HepG2 (cell line): Measurements from ENCODE around the gene COL18A1. TPM values are rescaled to one million over a fixed set of nuclear protein-coding genes. Genes with fewer than 3 reads are reported as not detected.

Experiments
- AKAP8 ChIP-seq: sonication (generic); formaldehyde crosslinking; IDR thresholded peaks from 2 replicates; pipeline ENCODE4 v1.5.1; 2020; ENCODE audit warnings: mild to moderate bottlenecking, missing genetic modification reagents
- GTF2F1 ChIP-seq: fragments of 150-350 bp; IDR thresholded peaks from 2 replicates; pipeline ENCODE4 v1.6.1; 2014; ENCODE audit warnings: low read length
- HES4 ChIP-seq: sonication (generic); formaldehyde crosslinking; IDR thresholded peaks from 2 replicates; pipeline ENCODE4 v1.9.0; 2021; ENCODE audit warnings: mild to moderate bottlenecking, missing genetic modification reagents, borderline replicate concordance
- KDM5A ChIP-seq: fragments of 200-600 bp; sonication (generic); IDR thresholded peaks from 2 replicates; pipeline ENCODE4 v1.7.0; 2018; ENCODE audit warnings: antibody characterized with exemption, mild to moderate bottlenecking, low read length, borderline replicate concordance
- KLF6 ChIP-seq: IDR thresholded peaks from 2 replicates; pipeline ENCODE4 v1.8.0; 2016; ENCODE audit warnings: missing biosample characterization, missing genetic modification reagents
- POLR2A ChIP-seq, 2 experiments: IDR thresholded peaks; 2 replicates each; pipeline ENCODE4 v1.6.1; 2011; ENCODE audit warnings: low read depth in 2 of 2, low read length in 2 of 2, mild to moderate bottlenecking in 1 of 2, moderate library complexity in 1 of 2; ENCODE audit not compliant: insufficient read depth in 1 of 2
- RERE ChIP-seq: IDR thresholded peaks from 2 replicates; pipeline ENCODE4 v1.6.1; 2016; ENCODE audit warnings: low read depth, missing genetic modification reagents, missing compliant biosample characterization
- SMYD3 ChIP-seq: sonication (generic); formaldehyde crosslinking; IDR thresholded peaks from 2 replicates; pipeline ENCODE4 v1.8.1; 2023; ENCODE audit warnings: mild to moderate bottlenecking, missing genetic modification reagents
- SP4 ChIP-seq: sonication (generic); formaldehyde crosslinking; IDR thresholded peaks from 2 replicates; pipeline ENCODE4 v1.8.1; 2023; ENCODE audit warnings: mild to moderate bottlenecking, missing genetic modification reagents
- YY1 ChIP-seq: IDR thresholded peaks from 2 replicates; pipeline ENCODE4 v1.6.1; 2011; ENCODE audit warnings: low read length, low read depth, moderate library complexity, mild to moderate bottlenecking; ENCODE audit not compliant: insufficient read depth, insufficient replicate concordance
- ZNF234 ChIP-seq: sonication (generic); formaldehyde crosslinking; conservative IDR thresholded peaks from 2 replicates; pipeline ENCODE4 v1.5.1; 2020; ENCODE audit warnings: mild to moderate bottlenecking, missing genetic modification reagents
- ZNF253 ChIP-seq: sonication (generic); formaldehyde crosslinking; IDR thresholded peaks from 2 replicates; pipeline ENCODE4 v1.8.0; 2022; ENCODE audit warnings: mild to moderate bottlenecking, missing genetic modification reagents, borderline replicate concordance
- ZNF484 ChIP-seq: sonication (generic); formaldehyde crosslinking; IDR thresholded peaks from 2 replicates; pipeline ENCODE4 v1.5.1; 2020; ENCODE audit warnings: mild to moderate bottlenecking, low read depth, missing genetic modification reagents, borderline replicate concordance
- ZNF589 ChIP-seq: sonication (generic); formaldehyde crosslinking; conservative IDR thresholded peaks from 2 replicates; pipeline ENCODE4 v1.8.0; 2022; ENCODE audit warnings: mild to moderate bottlenecking, moderate library complexity, missing genetic modification reagents
- ZNF709 ChIP-seq: sonication (generic); formaldehyde crosslinking; IDR thresholded peaks from 2 replicates; pipeline ENCODE4 v1.5.0; 2020; ENCODE audit warnings: mild to moderate bottlenecking, missing genetic modification reagents
- ZNF83 ChIP-seq: sonication (generic); formaldehyde crosslinking; IDR thresholded peaks from 2 replicates; pipeline ENCODE4 v1.4.0; 2020; ENCODE audit warnings: missing genetic modification reagents, mild to moderate bottlenecking, borderline replicate concordance
- ZNF839 ChIP-seq: sonication (generic); formaldehyde crosslinking; IDR thresholded peaks from 2 replicates; pipeline ENCODE4 v1.4.0; 2020; ENCODE audit warnings: missing genetic modification reagents, mild to moderate bottlenecking, borderline replicate concordance
- polyA plus RNA-seq, 8 experiments: library from polyadenylated mRNA; depleted of rRNA in 3 of 8; stranded (reverse) in 7 of 8; unstranded in 1 of 8; fragments of >200 nt; fragmentation: Illumina TruSeq in 4 of 8; extraction: Trizol in 4 of 8; gene quantifications; 2 replicates each; pipeline versions ENCODE4 v1.2.1 to v1.2.3, GENCODE V29; 2011 to 2016; ENCODE audit warnings: low read depth in 4 of 8, missing spikeins in 1 of 8, mixed read lengths in 1 of 8; ENCODE audit not compliant: insufficient read depth in 1 of 8
- total RNA-seq, 5 experiments: library from RNA; depleted of rRNA; stranded (reverse); fragments of >200 nt; fragmentation: Illumina TruSeq; extraction: Trizol; gene quantifications; 2 replicates each; pipeline ENCODE4 v1.2.3, GENCODE V29; 2016; ENCODE audit warnings: low read depth in 1 of 5
- TF ChIP-seq, protein P1 (sequence below): IDR thresholded peaks from 2 replicates; pipeline ENCODE4 v1.6.1; 2016; ENCODE audit warnings: mild to moderate bottlenecking
- TF ChIP-seq, protein P2 (sequence below): IDR thresholded peaks from 2 replicates; pipeline ENCODE4 v1.6.1; 2016; ENCODE audit warnings: missing biosample characterization, missing genetic modification reagents, low read depth
- TF ChIP-seq, protein P3 (sequence below): sonication (generic); formaldehyde crosslinking; IDR thresholded peaks from 2 replicates; pipeline ENCODE4 v1.8.0; 2022; ENCODE audit warnings: mild to moderate bottlenecking, missing genetic modification reagents, moderate library complexity

COL18A1 gene
- total and polyA plus RNA-seq, 2 of the 13 experiments (the other 11 are each of a cell fraction or from before 2014, with no cell fraction given): 79.0 to 102 TPM

- TF ChIP-seq, protein P1, sequence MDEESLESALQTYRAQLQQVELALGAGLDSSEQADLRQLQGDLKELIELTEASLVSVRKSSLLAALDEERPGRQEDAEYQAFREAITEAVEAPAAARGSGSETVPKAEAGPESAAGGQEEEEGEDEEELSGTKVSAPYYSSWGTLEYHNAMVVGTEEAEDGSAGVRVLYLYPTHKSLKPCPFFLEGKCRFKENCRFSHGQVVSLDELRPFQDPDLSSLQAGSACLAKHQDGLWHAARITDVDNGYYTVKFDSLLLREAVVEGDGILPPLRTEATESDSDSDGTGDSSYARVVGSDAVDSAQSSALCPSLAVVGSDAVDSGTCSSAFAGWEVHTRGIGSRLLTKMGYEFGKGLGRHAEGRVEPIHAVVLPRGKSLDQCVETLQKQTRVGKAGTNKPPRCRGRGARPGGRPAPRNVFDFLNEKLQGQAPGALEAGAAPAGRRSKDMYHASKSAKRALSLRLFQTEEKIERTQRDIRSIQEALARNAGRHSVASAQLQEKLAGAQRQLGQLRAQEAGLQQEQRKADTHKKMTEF (CRISPR knock-in tag): peak; percentile 62
- TF ChIP-seq, protein P2, sequence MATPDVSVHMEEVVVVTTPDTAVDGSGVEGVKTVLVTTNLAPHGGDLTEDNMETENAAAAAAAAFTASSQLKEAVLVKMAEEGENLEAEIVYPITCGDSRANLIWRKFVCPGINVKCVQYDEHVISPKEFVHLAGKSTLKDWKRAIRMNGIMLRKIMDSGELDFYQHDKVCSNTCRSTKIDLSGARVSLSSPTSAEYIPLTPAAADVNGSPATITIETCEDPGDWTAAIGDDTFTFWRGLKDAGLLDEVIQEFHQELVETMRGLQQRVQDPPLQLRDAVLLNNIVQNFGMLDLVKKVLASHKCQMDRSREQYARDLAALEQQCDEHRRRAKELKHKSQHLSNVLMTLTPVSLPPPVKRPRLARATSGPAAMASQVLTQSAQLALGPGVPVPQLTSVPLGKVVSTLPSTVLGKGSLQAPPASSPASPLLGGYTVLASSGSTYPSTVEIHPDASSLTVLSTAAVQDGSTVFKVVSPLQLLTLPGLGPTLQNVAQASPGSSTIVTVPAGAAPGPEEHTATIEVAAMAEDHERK: no peak
- TF ChIP-seq ZNF484: no peak
- TF ChIP-seq, protein P3, sequence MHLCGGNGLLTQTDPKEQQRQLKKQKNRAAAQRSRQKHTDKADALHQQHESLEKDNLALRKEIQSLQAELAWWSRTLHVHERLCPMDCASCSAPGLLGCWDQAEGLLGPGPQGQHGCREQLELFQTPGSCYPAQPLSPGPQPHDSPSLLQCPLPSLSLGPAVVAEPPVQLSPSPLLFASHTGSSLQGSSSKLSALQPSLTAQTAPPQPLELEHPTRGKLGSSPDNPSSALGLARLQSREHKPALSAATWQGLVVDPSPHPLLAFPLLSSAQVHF: no peak
- TF ChIP-seq YY1: peak; percentile 42
- no peak for TF ChIP-seq ZNF253 (CRISPR knock-in tag)
- no peak for TF ChIP-seq KLF6 (CRISPR knock-in tag)
- no peak for TF ChIP-seq SP4 (CRISPR knock-in tag)
- no peak for TF ChIP-seq GTF2F1
- no peak for TF ChIP-seq RERE
- no peak for TF ChIP-seq ZNF709 (CRISPR knock-in tag)
- no peak for TF ChIP-seq ZNF83
- TF ChIP-seq ZNF589 (CRISPR knock-in tag): no peak
- TF ChIP-seq SMYD3 (CRISPR knock-in tag): no peak
- no peak for TF ChIP-seq POLR2A (IDR thresholded peaks at IDR 0.05; ENCODE audit: insufficient read depth in 1 of 2, low read depth in 2 of 2, low read length in 2 of 2)
- no peak for TF ChIP-seq HES4 (CRISPR knock-in tag)
- TF ChIP-seq ZNF234 (CRISPR knock-in tag): no peak
- TF ChIP-seq ZNF839 (CRISPR knock-in tag): 0 out of 2 replicates have a peak, but pooled peaks have one; percentile 43
- no peak for TF ChIP-seq KDM5A
- TF ChIP-seq AKAP8 (CRISPR knock-in tag): no peak
Measured at GRCh38 chr21:45356653-45357435, 48.1 kb upstream of the COL18A1 start (continued).
